SH-SY5Y (cell line): ENCODE data around the gene HIVEP3.

ENCODE experiments used
- GATA2 ChIP-seq: IDR thresholded peaks from 2 replicates; pipeline ENCODE4 v1.6.1; 2011; ENCODE audit warnings: mild to moderate bottlenecking, low read depth, low read length
- GATA3 ChIP-seq: IDR thresholded peaks from 2 replicates; pipeline ENCODE4 v1.6.1; 2011; ENCODE audit warnings: low read depth, mild to moderate bottlenecking, low read length, moderate library complexity

DNA sequence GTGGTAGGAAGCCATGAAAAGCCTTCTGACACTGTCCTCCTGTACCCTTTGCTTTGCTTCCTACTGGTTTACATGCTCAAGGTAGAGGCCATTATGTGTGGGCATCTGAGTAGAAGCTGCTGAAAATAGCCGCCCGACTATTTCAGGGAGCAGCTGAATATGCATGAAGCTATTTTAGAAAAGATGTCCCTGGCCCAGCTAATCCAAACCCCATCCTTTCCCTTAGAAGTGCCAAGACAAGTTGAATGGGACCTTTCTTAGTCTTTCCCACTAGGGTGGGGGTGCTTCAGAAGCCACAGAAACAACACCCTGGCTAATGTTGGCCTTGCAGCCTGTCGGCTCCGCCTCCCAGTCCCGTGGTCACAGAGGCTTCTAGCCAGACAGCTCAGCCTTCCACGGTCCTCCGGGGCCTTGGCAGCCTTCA lies 229.2 kb downstream of the HIVEP3 start:
- TF ChIP-seq GATA2 (no peak), GATA3 (no peak)
